HepG2 (cell line): Measurements from ENCODE around the gene PREX1. TPM values are rescaled to one million over a fixed set of nuclear protein-coding genes. Genes with fewer than 3 reads are reported as not detected.

Experiments
- ATAC-seq: fragments of 200-7000 bp; cut with Tn5 transposase; 3 replicates; pipeline ENCODE4 v1.9.1; 2020; ENCODE audit warnings: mild to moderate bottlenecking, moderate library complexity
- BruUV-seq: library from RNA; stranded (reverse); fragments of 400-500 nt; replicated peaks from 2 replicates; lab custom pipeline; 2021; lab: Mats Ljungman, UMichigan
- CTCF ChIA-PET: fragments of 300-600 bp; formaldehyde crosslinking; extraction: SDS; loops from one replicate; lab custom pipeline; 2021; ENCODE audit warnings: low total read pairs, inconsistent platforms, low intra/inter-chr PET ratio; lab: Yijun Ruan, JAX
- POLR2A ChIA-PET: fragments of 350-600 bp; sonication (Branson Sonifier 250); formaldehyde crosslinking; loops from one replicate; lab custom pipeline; 2020; ENCODE audit warnings: antibody characterized with exemption, inconsistent platforms; lab: Yijun Ruan, JAX
- DNase-seq: peaks from one replicate; pipeline ENCODE4 v3.0.0-alpha.2; 2015; ENCODE audit warnings: low spot score
- FAIRE-seq: peaks from 3 replicates; lab custom pipeline; 2011; peaks lifted over from hg19 to GRCh38; lab: Jason Lieb, UNC
- H2AFZ ChIP-seq: one replicate; pipeline ENCODE4 v1.6.1; 2011; ENCODE audit warnings: low read length, inconsistent platforms
- H3K27ac ChIP-seq: fragments of 300-600 bp; 3 replicates; pipeline ENCODE4 v1.8.0; 2011; ENCODE audit warnings: mixed run types, mild to moderate bottlenecking, mixed read lengths, low read length, inconsistent platforms; ENCODE audit not compliant: insufficient read depth; ENCODE audit errors: extremely low read length
- H3K27me3 ChIP-seq, 2 experiments: fragments of 200-600 bp in 1 of 2; 2 replicates in 1 of 2; 3 replicates in 1 of 2; pipeline versions ENCODE4 v1.6.0 to v1.8.0; 2011; ENCODE audit warnings: low read length in 2 of 2, mild to moderate bottlenecking in 2 of 2, moderate library complexity in 2 of 2, inconsistent platforms in 1 of 2; ENCODE audit not compliant: insufficient read depth in 2 of 2, control insufficient read depth in 1 of 2
- H3K36me3 ChIP-seq, 2 experiments: fragments of 200-600 bp in 1 of 2; replicated peaks in 1 of 2; 2 replicates in 1 of 2; 3 replicates in 1 of 2; pipeline versions ENCODE4 v1.5.1 to v1.8.0; 2011; ENCODE audit warnings: low read length in 2 of 2, inconsistent platforms in 1 of 2; ENCODE audit not compliant: insufficient read depth in 2 of 2, control insufficient read depth in 1 of 2
- H3K4me1 ChIP-seq: 2 replicates; pipeline ENCODE4 v1.5.1; 2012; ENCODE audit warnings: low read length, inconsistent platforms; ENCODE audit not compliant: insufficient read depth
- H3K4me2 ChIP-seq: 2 replicates; pipeline ENCODE4 v1.6.0; 2011; ENCODE audit warnings: low read depth, low read length, inconsistent platforms
- H3K4me3 ChIP-seq, 3 experiments: fragments of 200-600 bp in 1 of 3; sonication (generic), shearing (Covaris generic) in 1 of 3; replicated peaks in 1 of 3; 2 replicates each; pipeline ENCODE4 v1.5.1; 2011 to 2016; ENCODE audit warnings: low read length in 3 of 3, inconsistent platforms in 2 of 3, low read depth in 2 of 3, mild to moderate bottlenecking in 2 of 3, control low read depth in 1 of 3, mixed read lengths in 1 of 3; ENCODE audit not compliant: insufficient read depth in 1 of 3
- H3K79me2 ChIP-seq: one replicate; pipeline ENCODE4 v1.6.1; 2011; ENCODE audit warnings: low read length, inconsistent platforms; ENCODE audit not compliant: insufficient read depth
- H3K9ac ChIP-seq: 2 replicates; pipeline ENCODE4 v1.6.0; 2011; ENCODE audit warnings: mild to moderate bottlenecking, low read depth, low read length, inconsistent platforms; ENCODE audit not compliant: insufficient read depth
- H3K9me3 ChIP-seq: 2 replicates; pipeline ENCODE4 v1.5.1; 2012; ENCODE audit warnings: mild to moderate bottlenecking, low read length
- H4K20me1 ChIP-seq: 2 replicates; pipeline ENCODE4 v1.6.0; 2011; ENCODE audit warnings: inconsistent platforms, mild to moderate bottlenecking, low read length, moderate library complexity; ENCODE audit not compliant: insufficient read depth
- CHCHD3 ChIP-seq: sonication (generic); formaldehyde crosslinking; IDR thresholded peaks from 2 replicates; pipeline ENCODE4 v1.8.0; 2022; ENCODE audit warnings: mild to moderate bottlenecking, missing genetic modification reagents, moderate library complexity
- ZBTB40 ChIP-seq, 2 experiments: fragments of 450-650 bp in 1 of 2; sonication (generic) in 1 of 2; formaldehyde crosslinking in 1 of 2; IDR thresholded peaks; 2 replicates each; pipeline versions ENCODE4 v1.6.1 to v1.8.0; 2016 to 2022; ENCODE audit warnings: antibody characterized with exemption in 1 of 2, mild to moderate bottlenecking in 1 of 2, missing genetic modification reagents in 1 of 2
- WGBS: methylation state at CpG from one replicate; pipeline ENCODE4 v1.1.6; 2017; ENCODE audit warnings: low lambda C conversion rate; 5-methylcytosine and 5-hydroxymethylcytosine counted together
- in situ Hi-C: cut with HindIII; loops from 2 replicates; pipeline ENCODE4 v1.10.0; 2017; ENCODE audit warnings: low pct_unique_long_range_greater_than_20kb; ENCODE audit not compliant: extremely low pct_ligation_motif_present
- intact Hi-C: fragments of 100-400 bp; cut with micrococcal nuclease; formaldehyde crosslinking; loops from one replicate; pipeline ENCODE4 v1.10.0; 2022; ENCODE audit not compliant: unreplicated experiment
- polyA plus RNA-seq, 8 experiments: library from polyadenylated mRNA; depleted of rRNA in 3 of 8; stranded (reverse) in 7 of 8; unstranded in 1 of 8; fragments of >200 nt; fragmentation: Illumina TruSeq in 4 of 8; extraction: Trizol in 4 of 8; gene quantifications; 2 replicates each; pipeline versions ENCODE4 v1.2.1 to v1.2.3, GENCODE V29; 2011 to 2016; ENCODE audit warnings: low read depth in 4 of 8, missing spikeins in 1 of 8, mixed read lengths in 1 of 8; ENCODE audit not compliant: insufficient read depth in 1 of 8
- total RNA-seq, 5 experiments: library from RNA; depleted of rRNA; stranded (reverse); fragments of >200 nt; fragmentation: Illumina TruSeq; extraction: Trizol; gene quantifications; 2 replicates each; pipeline ENCODE4 v1.2.3, GENCODE V29; 2016; ENCODE audit warnings: low read depth in 1 of 5

The PREX1 gene
- total and polyA plus RNA-seq, 2 of the 13 experiments (the other 11 are each of a cell fraction or from before 2014, with no cell fraction given) = 0.02 to 0.04 TPM

GRCh38 chr20:48660788-48661187 is 167.0 kb downstream of the PREX1 start:
- 60% methylated on average over 9 of the region's 9 CpGs for WGBS
- in situ Hi-C loops = no loop called here
- no peaks in the 10 kb centered on the region for H3K4me1 ChIP-seq
- H3K4me3 ChIP-seq = no peak overlapping the region
- H3K27ac ChIP-seq = no peak overlapping the region
- DNase-seq = no peak
- FAIRE-seq = no peak
- intact Hi-C loops = loop anchor here (1.0 kb wide), 1 partner anchor 25 kb away; no protein-coding TSS in a partner anchor
- TF ChIP-seq CHCHD3 (no peak), ZBTB40 (IDR thresholded peaks at IDR 0.05) (no peak), ZBTB40 (CRISPR knock-in tag; IDR thresholded peaks at IDR 0.05) (peak; percentile 91)
- POLR2A ChIA-PET = no interaction called here
- peaks cover 3% of the 10 kb centered on the region; the same call in 1 of the 2 replicates for H4K20me1 ChIP-seq
- H2AFZ ChIP-seq = no peak overlapping the region
- H3K27me3 ChIP-seq = peaks cover 0 to 8% of the 10 kb centered on the region in 2 experiments; a peak in 2 of 5 replicates
- H3K9ac ChIP-seq = no peak overlapping the region
- peaks cover 7% of the 10 kb centered on the region; the same call in 1 of the 2 replicates for H3K9me3 ChIP-seq
- no peaks in the 10 kb centered on the region for H3K36me3 ChIP-seq
- CTCF ChIA-PET = interaction anchor here (4.8 kb wide), 1 partner anchor 245 kb away, joined by 173 read pairs; no protein-coding TSS in a partner anchor
- H3K79me2 ChIP-seq = no peaks in the 10 kb centered on the region
- H3K4me2 ChIP-seq = no peak overlapping the region
- no TSS peak for BruUV-seq
- no peak for ATAC-seq
